GM19043 (cell line): ENCODE measurements around the gene MDN1.
"Not testable (repeated sequence)": the region's sequence is repeated elsewhere in the genome, so short reads cannot be mapped to it uniquely, and the experiment has no call there.

Experiments
- ATAC-seq: cut with Tn5 transposase; IDR thresholded peaks from one replicate; pipeline ENCODE4 v1.9.1; 2021; ENCODE audit warnings: low read depth; ENCODE audit not compliant: unreplicated experiment

Gene MDN1

DNA sequence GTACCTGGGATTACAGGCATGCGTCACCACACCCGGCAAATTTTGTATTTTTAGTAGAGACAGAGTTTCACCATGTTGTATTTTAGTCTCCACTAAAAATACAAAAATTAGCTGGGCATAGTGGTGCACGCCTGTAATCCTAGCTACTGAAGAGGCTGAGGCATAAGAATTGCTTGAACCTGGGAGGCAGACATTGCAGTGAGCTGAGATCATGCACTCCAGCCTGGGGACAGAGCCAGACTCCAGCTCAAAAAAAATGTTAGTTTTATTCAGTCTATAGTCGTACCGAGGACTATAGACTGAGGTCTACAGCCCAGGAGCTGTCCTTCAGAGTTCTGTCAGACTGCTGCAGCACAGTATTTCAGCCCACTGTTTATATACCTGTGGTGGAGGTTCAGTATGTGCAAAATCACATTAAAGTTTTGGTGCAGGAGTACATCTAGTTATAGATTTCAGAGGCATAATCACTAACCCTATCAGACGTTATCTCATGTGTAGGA, 6.5 kb upstream of the MDN1 start:
- no peak for ATAC-seq

DNA sequence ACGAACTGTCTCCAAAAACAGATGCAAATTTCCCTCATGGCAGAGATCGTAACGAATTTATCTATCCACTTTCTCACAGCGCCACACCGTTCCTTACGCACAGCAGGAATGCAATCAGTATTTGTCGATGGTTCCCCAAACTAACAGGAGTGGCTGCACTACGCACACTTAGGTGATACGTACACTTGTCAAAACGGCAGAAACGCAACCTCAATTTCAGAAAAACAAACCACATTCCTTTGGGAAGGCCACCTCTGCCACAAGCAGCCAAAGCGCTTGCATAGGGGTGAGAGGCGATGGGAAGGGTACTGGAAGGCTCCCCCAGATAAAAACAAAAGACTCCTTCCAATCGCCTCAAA, 638 bp downstream of the MDN1 start:
- ATAC-seq = peak; percentile 27

DNA sequence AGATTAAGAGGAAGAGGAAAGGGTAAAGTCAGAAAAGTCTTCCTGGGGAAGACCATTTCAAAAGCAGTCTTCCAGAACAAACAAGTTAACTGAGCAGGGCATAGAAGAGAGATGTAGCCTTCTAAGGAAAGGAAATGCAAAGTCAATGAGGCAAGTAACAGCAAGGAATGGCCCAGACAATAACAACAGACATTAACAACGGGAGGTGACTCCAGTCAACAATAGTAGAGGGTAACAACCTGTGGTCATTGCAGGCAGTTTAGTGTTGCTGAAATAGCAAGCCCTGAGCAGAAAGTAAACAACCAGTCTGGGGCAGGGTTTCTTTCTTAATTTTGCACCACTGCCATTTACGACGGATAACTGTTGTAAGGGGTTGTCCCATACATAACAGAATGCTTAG, 2.1 kb downstream of the MDN1 start:
- ATAC-seq = no peak

DNA sequence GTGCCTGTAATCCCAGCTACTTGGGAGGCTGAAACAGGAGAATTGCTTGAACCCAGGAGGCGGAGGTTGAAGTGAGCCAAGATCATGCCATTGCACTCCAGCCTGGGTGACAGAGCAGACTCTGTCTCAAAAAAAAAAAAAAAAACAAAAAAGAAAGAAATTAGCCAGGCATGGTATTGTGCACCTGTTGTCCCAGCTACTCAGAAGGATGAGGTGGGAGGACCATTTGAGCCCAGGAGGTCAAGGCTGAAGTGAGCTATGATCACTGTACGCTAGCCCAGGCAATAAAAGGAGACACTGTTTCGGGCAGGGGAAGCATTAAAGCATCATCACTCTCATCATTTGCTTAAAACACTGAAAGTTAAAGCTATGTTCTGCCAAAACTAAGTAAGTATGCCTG, 6.2 kb downstream of the MDN1 start:
- not testable (repeated sequence) for ATAC-seq

DNA sequence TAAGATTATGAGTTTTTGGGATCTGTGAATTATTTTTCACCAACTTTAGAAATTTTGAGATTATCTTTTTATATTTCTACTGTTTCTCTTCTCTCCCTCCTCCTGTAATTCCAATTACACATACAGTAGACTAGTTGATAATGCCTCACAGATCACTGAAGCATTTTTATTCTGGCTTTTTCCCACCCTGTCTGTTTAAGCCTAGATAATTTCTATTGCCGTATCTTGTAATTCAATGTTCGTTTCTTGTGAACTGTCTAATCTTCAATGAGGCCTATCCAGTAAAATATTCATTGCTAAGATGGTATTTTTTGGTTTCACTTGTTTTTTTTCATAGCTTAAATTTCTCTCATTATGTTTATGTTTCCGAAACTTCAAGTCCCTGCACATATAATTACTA, 12.0 kb downstream of the MDN1 start:
- ATAC-seq = no peak

DNA sequence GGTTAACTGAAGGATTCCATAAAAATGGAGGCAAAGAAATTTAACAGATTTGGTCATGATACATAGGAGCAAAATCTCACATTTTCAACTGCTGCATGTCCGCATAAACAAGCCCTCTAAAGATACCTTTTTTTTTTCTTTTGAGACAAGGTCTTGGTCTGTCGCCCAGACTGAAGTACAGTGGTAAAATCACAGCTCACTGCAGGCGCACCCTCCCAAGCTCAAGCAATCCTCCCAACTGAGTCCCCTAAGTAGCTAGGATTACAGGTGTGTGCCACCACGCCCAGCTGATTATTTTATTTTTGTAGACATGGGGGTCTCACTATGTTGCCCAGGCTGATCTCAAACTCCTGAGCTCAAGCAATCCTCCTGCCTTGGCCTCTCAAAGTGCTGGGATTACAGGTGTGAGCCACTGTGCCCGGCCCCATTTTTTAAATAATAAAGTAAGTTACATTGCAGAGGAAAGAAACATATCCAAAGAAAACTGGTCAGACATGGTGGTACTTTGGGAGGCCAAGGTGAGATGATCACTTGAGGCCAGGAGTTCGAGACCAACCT, 13.7 kb downstream of the MDN1 start:
- no peak for ATAC-seq

DNA sequence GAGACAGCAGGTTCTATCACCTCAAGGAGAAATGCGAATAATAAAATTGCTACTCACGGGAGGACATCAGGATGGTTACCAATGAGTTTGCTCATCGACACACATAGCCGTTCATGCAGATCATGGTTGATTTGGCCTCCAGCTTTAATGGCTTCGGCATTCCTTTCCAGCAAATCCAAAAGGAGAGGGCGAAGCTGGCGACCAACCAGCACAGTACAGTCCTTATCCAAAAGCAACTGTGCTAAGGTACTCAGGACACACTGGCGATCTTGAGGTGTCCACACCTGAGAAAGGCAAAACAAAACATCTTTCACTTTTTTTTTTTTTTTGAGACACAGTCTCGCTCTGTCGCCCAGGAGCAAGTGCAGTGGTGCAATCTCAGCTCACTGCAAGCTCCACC, 16.3 kb downstream of the MDN1 start:
- ATAC-seq = no peak

DNA sequence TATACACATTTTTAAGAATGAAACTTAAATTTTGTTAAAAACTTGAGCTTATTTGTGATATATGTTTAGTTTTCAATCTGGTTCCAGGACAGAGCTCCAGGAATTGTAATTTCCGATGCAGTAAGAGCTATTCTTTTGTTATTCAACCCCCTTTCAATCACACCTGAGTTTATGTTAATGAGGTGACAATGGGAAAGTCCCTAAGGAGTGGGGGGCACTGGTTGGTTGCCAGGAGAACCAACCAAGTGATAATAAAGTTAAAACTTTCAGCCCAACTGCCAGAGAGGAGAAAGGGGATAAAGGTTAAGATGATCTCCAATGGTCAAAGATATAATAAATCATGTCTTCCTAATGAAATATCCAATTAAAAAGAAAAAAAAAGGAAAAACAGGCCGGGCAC, 19.8 kb downstream of the MDN1 start:
- no peak for ATAC-seq

DNA sequence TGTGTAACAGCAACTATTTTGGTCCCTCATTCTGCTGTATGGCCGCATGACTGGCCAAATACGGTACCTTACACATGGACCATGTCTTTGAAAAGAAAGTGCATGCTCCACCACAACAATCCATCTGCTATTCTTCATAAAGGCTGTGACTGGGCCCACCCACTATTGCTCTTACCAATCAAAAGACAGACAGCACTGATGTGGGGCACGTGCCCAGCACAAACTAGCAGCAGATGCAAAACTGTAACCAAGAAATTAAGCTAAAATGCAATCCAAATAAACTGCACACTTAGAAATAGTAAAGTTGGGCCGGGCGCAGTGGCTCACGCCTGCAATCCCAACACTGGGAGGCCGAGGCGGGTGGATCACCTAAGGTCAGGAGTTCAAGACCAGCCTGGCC, 20.5 kb downstream of the MDN1 start:
- ATAC-seq = no peak

DNA sequence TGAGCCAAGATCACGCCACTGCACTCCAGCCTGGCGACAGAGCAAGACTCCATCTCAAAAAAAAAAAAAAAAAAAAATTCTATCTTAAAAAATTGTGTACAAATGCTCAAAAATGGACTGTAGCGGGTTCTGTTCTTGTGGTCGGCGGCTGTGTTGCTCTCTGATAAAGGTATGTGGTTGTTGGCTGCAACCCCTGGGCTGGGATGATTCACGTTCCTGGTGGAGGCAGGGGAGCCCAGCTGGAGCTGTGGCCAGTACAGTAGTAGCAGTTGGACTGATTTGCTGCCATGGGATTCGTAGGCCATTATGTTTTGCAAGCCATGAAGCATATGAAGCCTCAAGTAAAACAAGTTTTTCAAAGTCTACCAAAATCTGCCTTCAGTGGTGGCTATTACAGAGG, 22.3 kb downstream of the MDN1 start:
- no peak for ATAC-seq

DNA sequence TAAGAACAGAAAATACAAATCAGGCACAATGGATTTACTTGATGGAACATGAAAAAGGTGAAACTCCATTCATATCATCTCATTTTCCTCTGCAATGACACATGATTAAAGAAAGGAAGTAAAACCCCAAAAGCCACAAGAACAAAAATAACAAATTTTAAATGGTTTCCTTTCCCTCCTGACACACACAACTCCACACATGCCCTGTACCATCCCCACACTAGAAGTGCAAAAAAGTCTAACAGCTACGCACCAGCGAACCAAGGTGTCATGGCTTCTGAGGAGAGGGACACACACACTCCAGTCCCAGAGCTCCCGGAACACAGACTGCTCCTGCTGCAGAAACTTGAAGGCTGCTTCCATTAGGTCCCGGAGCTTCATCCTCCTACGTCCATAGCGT, 25.3 kb downstream of the MDN1 start:
- no peak for ATAC-seq

DNA sequence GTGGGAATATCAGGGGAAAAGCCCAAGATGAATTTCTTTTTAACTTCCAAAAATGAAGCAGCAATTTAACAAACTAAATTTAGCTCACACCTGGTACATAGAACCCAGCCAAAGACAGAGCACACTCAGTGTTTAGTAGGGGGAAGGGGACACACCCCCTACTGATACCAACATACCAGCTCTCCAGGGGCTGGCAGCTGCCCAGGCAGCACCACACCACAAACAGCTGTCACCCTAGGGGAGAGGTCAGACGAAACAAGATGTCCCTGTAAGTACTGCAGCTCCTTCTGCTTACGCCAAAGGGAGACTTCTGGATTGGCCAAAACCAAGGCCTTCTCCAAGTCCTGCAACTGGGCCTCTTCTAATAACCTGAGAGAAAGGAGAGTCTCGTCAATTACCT, 26.0 kb downstream of the MDN1 start:
- no peak for ATAC-seq

DNA sequence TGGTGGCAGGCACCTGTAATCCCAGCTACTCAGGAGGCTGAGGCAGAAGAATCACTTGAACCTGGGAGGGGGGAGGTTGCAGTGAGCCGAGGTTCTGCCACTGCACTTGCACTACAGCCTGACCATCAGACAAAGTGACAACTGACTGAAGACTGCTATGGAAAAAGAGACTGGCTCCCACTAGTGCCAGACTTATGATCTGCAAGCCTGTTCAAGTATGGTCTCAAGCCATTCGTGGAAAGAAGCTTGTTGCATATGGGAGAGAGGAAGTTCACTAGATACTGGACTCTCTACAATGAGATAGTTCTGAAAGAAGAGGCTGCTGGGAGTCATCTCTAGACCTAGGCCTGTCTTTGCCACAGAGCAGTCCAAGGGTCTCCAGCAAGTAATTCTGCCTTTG, 26.7 kb downstream of the MDN1 start:
- peak; percentile 84 for ATAC-seq

DNA sequence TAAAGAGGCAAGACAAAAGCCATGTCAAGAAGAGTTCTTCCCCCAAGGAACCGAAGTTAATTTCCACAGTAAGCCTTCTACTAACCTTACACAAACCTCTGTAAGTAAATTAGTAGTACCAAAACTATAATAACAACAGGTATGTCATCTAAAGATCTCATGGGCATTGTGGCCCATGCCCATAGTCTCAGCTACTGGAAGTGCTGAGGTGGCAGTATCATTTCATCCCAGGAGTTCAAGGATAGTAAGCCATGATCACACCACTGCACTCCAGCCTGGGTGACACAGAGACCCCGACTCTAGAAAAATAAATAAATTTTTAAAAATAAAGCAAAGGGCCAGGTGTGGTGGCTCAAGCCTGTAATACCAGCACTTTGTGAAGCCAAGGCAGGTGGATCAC, 29.2 kb downstream of the MDN1 start:
- ATAC-seq = no peak

DNA sequence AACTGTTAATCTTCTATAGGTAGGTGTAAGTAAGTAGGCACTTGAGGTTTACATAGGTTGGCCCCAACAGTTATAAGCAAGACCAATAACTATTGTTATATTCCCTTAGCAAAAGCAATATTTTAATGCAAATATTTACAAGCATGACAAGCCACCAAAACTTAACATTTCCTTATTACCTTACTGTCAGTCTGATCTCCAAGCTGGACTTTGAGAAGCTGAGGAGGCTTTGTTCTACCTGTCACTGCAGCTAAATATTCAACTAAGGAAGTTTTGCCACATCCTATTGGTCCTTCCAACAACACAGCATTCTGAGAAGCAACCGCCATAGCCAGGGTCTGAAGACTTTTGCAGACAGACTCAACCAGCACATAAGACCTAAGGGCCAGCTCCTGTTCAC, 29.6 kb downstream of the MDN1 start:
- no peak for ATAC-seq

DNA sequence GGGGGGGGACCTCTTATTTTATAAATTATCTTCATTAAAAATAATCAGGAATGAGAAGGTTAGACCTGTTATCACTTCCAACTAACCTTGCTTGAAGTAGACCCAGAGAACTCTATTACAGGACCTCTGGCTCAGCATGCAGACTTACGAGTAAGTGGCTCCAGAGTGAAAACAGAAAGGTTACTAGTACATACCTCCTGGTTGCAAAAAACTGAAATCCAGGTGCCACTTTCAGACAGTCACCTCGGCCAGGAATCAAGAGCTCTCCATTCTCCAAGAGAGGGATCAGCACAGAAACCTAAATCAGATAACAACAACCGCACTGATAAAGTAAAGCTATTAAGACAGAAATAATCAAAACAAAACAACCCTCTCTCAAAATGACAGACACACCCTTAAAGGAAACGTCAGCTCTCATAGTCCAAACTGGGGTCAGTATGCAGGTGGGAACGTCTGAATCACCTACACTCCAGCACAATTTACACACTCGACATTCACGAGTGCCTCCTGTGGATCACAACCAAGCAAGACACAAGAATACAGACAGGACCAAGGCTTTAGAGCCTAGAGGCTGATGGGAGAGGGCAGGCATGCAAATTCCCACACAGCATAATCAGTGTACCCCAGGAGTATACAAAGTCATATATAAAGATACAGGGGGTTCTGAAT, 31.8 kb downstream of the MDN1 start:
- ATAC-seq = no peak

DNA sequence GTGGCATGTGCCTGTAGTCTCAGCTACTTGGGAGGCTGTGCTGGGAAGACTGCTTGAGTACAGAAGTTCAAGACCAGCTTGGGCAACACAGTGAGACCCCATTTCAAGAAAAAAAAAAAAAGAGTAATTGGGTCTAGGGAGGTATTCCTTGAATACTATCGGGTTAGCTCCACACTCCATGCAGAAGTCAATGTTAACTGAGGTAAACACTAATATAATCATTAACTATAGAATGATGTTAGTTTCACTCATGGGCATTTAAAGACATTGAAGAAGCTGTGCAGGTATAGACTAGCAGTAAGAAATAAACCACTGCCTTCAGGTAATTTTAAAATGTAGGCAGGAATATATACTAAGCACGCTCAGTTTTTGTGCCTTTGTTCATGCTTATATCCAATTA, 32.6 kb downstream of the MDN1 start:
- no peak for ATAC-seq

DNA sequence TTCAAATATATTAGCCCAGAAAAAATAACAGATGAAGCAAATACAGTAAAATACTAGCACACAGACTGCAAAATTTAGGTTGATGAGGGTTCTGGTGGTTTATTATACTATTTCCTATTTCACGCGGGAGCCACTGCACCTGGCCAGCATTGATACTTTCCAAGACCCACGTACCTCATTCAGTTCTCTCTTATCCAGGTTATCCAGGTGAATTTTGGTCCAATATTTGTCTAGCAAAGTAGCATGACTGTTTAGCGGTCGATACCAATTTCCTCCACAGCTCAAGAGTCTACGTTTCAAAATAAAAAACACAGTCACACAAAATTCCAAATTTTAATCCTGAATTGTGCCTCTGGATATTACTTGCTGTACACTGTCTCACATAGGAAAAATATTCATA, 34.8 kb downstream of the MDN1 start:
- ATAC-seq = no peak

DNA sequence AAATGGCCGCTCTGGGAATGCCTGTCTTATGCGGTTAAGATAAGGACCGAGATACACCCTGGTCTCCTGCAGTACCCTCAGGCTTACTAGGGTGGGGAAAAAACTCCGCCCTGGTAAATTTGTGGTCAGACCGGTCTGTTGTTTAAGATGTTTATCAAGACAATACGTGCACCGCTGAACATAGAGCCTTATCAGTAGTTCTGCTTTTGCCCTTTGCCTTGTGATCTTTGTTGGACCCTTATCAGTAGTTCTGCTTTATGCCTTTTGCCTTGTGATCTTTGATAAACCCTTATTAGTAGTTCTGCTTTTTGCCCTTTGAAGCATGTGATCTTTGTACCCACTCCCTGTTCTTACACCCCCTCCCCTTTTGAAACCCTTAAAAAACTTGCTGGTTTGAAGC, 36.3 kb downstream of the MDN1 start:
- ATAC-seq = not testable (repeated sequence)

DNA sequence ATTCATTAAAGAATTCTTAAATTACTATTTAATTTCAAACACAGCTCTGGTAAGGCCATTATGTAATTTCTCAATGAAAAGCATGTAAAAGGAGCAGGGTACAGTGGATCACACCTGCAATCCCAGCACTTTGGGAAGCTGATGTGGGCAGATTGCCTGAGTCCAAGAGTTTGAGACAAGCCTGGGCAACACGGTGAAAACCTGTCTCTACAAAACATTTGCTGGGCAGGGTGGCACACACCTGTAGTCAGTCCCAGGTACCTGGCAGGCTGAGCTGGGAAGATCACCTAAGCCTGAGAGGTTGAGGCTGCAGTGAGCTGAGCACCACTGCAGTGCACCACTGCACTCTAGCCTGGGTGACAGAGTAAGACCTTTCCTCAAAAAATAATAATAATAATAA, 37.4 kb downstream of the MDN1 start:
- no peak for ATAC-seq

DNA sequence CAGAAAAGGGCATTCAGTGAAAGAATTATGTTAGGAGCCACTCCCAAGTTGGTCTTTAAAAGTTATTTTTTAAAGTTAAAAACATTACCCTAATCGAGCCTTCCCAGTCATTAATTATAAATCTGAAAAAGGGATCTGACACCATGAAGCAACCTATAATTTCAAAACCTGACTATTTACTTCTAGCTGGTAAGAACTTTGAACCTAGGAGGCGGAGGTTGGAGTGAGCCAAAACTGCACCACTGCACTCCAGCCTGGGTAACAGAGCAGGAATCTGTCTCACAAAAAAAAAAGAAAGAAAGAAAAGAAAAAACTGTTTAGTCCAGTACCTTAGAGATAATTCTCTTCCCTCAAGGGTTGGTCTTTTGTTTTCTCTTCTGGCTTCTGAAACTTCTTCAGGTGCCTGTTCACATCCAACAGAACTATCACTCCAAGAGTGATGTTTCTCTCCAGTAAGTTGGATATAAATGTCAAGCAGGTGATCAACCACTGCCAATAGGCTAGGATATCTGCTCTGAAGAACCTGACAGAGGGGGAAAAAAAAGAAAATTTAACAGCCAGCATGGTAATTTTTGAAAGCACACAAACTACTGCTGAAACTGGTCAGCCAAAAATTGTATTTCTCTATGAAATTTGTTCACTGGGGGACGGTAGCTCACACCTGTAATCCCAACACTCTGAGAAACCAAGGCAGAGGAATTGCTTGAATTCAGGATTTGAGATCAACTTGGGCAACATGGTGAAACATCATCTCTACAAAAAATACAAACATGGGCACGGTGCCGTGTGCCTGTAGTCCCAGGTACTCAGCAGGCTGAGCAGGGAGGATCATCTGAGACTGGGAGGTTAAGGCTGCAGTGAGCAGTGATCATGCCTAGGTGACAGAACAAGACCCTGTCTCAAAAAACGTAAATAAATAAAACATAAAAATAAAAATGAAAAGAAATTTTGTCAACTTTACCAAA, 38.2 kb downstream of the MDN1 start:
- no peak for ATAC-seq

DNA sequence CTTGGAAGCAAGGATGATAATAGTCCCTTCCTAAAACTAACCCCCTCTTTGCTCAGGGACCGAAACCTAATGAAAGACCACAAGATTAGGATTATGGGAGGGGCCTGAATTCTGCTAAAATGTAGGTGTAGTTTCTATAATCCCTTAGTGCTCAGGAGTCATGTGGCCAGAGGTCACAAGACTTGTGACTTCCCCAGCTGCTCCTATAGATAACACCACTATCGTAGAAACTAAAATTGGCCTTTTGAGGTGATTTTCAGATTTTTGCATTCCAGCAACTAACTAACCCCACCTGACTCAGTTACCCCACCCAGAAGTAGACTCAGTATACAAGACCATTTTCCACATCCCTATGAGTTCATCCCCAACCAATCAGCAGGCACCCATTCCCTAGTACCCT, 42.1 kb downstream of the MDN1 start:
- no peak for ATAC-seq
